PC-9 (cell line): ENCODE results near the gene CSK. TPM values are rescaled to one million over a fixed set of nuclear protein-coding genes. Genes with fewer than 3 reads are reported as not detected.

Source experiments
- BruUV-seq: library from RNA; stranded (reverse); fragments of 400-500 nt; replicated peaks from 2 replicates; lab custom pipeline; 2021; lab: Mats Ljungman, UMichigan
- CTCF ChIA-PET: fragments of 300-600 bp; sonication (Branson Sonifier 250); formaldehyde crosslinking; loops from one replicate; lab custom pipeline; 2022; ENCODE audit warnings: antibody characterized with exemption; lab: Charles Lee
- POLR2A ChIA-PET: fragments of 300-600 bp; sonication (Branson Sonifier 250); formaldehyde crosslinking; loops from one replicate; lab custom pipeline; 2022; ENCODE audit warnings: antibody characterized with exemption; ENCODE audit not compliant: unreplicated experiment; lab: Charles Lee
- DNase-seq, 2 experiments: peaks; one replicate each; pipeline versions ENCODE4 v3.0.0 to v3.0.0-alpha.2; 2015 to 2022; ENCODE audit warnings: mixed read lengths in 1 of 2
- H2AFZ ChIP-seq: fragments of 200-600 bp; sonication (generic); 2 replicates; pipeline ENCODE4 v1.8.1; 2017; ENCODE audit warnings: antibody characterized with exemption
- H3F3A ChIP-seq: fragments of 200-600 bp; sonication (generic); 2 replicates; pipeline ENCODE4 v1.8.1; 2017; ENCODE audit warnings: antibody characterized with exemption, mild to moderate bottlenecking, low read depth; ENCODE audit not compliant: insufficient read depth
- H3K27ac ChIP-seq: fragments of 200-600 bp; sonication (generic); 2 replicates; pipeline ENCODE4 v1.6.1; 2016; ENCODE audit warnings: mixed run types
- H3K27me3 ChIP-seq: fragments of 200-600 bp; sonication (generic); 2 replicates; pipeline ENCODE4 v1.6.1; 2016; ENCODE audit warnings: low read depth, mixed run types; ENCODE audit not compliant: insufficient read depth
- H3K36me3 ChIP-seq: fragments of 200-600 bp; sonication (generic); 2 replicates; pipeline ENCODE4 v1.6.1; 2016; ENCODE audit warnings: low read depth, mixed run types
- H3K4me1 ChIP-seq: fragments of 200-600 bp; sonication (generic); replicated peaks from 2 replicates; pipeline ENCODE4 v1.6.1; 2016; ENCODE audit warnings: mixed run types; ENCODE audit not compliant: insufficient read depth
- H3K4me2 ChIP-seq: fragments of 200-600 bp; sonication (generic); 2 replicates; pipeline ENCODE4 v1.6.1; 2017; ENCODE audit warnings: mixed run types
- H3K4me3 ChIP-seq: fragments of 200-600 bp; sonication (generic); 2 replicates; pipeline ENCODE4 v1.6.1; 2016; ENCODE audit warnings: mixed run types
- H3K79me2 ChIP-seq: fragments of 200-600 bp; sonication (generic); 2 replicates; pipeline ENCODE4 v1.6.1; 2017; ENCODE audit warnings: low read depth, mixed run types
- H3K9me2 ChIP-seq: fragments of 200-600 bp; sonication (generic); 2 replicates; pipeline ENCODE4 v1.8.1; 2017; ENCODE audit warnings: mild to moderate bottlenecking; ENCODE audit not compliant: insufficient read depth
- H3K9me3 ChIP-seq: fragments of 200-600 bp; sonication (generic); 2 replicates; pipeline ENCODE4 v1.8.1; 2016; ENCODE audit warnings: low read depth; ENCODE audit not compliant: insufficient read depth
- H4K20me1 ChIP-seq: fragments of 200-600 bp; sonication (generic); 2 replicates; pipeline ENCODE4 v1.8.1; 2017; ENCODE audit not compliant: insufficient read depth
- EZH2 ChIP-seq: fragments of 200-600 bp; sonication (generic); IDR thresholded peaks from 2 replicates; pipeline ENCODE4 v1.8.0; 2017; ENCODE audit warnings: antibody characterized with exemption, low read depth
- intact Hi-C: fragments of 100-400 bp; cut with micrococcal nuclease; formaldehyde crosslinking; loops from one replicate; pipeline ENCODE4 v1.10.0; 2022; ENCODE audit not compliant: unreplicated experiment
- total RNA-seq: library from RNA; stranded (reverse); gene quantifications from 2 replicates; pipeline ENCODE4 v1.2.3, GENCODE V29; 2021
- TF ChIP-seq, protein P1 (sequence below): fragments of 200-600 bp; sonication (generic); conservative IDR thresholded peaks from 2 replicates; pipeline ENCODE4 v1.6.1; 2017; ENCODE audit warnings: mixed run types, antibody characterized with exemption, mild to moderate bottlenecking, moderate library complexity

Gene CSK
- total RNA-seq, 1 experiment from 2014 or later, result 78.3 TPM

DNA sequence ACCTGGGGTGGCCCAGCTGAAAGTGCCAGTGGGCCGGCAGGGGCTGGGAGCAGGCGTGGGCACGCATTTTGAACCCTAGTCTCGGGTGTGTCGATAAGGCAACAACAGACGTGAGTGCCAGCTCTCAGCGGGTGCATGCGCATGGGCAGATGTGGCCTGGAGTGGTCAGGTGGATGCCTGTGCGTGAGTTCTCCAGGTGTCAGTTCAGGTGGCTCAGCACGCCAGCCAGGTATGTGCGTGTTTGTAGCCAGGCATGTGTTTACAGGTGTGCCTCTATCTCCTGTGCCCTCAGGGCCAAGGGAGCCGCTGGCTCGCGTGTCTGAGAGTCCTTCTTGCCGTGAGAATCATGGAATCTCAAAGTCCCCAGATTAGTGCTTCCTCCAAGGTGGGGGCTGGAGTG lies 18.5 kb upstream of the CSK start:
- CTCF ChIA-PET, result no interaction called here
- Histone ChIP-seq H3K27ac (no peak overlapping the region), H3K4me1 (no peaks in the 10 kb centered on the region), H2AFZ (no peak overlapping the region), H3K4me3 (no peak overlapping the region), H3K27me3 (no peaks in the 10 kb centered on the region), H3K9me2 (no peaks in the 10 kb centered on the region), H4K20me1 (no peaks in the 10 kb centered on the region), H3K79me2 (no peaks in the 10 kb centered on the region), H3K4me2 (no peak overlapping the region), H3K36me3 (no peaks in the 10 kb centered on the region), H3K9me3 (no peaks in the 10 kb centered on the region), H3F3A (no peaks in the 10 kb centered on the region)
- BruUV-seq, result no TSS peak
- TF ChIP-seq EZH2, result no peak
- TF ChIP-seq, protein P1, sequence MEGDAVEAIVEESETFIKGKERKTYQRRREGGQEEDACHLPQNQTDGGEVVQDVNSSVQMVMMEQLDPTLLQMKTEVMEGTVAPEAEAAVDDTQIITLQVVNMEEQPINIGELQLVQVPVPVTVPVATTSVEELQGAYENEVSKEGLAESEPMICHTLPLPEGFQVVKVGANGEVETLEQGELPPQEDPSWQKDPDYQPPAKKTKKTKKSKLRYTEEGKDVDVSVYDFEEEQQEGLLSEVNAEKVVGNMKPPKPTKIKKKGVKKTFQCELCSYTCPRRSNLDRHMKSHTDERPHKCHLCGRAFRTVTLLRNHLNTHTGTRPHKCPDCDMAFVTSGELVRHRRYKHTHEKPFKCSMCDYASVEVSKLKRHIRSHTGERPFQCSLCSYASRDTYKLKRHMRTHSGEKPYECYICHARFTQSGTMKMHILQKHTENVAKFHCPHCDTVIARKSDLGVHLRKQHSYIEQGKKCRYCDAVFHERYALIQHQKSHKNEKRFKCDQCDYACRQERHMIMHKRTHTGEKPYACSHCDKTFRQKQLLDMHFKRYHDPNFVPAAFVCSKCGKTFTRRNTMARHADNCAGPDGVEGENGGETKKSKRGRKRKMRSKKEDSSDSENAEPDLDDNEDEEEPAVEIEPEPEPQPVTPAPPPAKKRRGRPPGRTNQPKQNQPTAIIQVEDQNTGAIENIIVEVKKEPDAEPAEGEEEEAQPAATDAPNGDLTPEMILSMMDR, result no peak
- no peak for DNase-seq
- POLR2A ChIA-PET, result no interaction called here
- intact Hi-C loops, result no loop called here

DNA sequence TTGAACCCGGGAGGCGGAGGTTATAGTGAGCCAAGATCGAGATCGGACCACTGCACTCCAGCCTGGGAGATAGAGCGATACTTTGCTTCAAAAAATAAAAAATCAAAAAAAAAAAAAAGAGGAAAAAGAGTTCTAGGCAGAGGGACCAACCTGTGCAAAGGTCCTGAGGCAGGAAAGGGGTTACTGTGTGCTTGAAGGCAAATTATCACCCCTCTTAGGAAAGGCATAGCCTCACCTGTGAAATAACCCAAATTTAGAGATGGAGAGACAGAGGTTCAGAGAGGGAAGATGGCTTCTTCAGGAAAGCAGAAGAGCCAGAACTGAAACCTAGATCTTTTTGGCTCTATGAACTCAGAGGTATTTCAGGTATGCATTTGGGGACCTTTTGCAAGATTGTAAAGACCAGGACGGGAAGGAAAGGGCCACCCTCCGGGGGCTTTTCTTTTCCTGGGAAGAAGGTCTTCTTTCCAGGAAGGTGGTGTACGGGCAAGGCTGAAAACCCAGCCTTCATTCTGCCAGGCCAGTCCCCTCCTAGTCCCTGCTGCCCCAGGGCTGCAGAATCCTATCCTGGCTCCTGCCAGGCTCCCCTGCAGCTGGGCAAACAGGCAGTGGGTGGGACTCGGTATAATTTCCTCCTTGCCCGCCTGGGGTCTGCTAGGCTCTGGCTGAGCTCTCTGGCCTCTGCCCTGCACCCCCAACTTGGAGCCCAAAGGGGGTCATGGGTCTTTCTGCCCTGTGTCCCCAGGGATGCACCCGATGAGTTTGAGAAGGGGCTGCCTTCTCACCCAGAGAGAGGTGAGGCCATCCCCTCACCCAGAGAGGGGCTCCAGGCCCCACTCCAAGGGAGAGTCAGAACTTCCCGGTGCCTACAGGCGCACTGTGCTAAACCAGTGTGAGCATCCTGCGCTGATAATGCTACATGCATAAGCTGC lies 14.4 kb upstream of the CSK start:
- H3K27me3 ChIP-seq, result no peaks in the 10 kb centered on the region
- no peaks in the 10 kb centered on the region for H3F3A ChIP-seq
- ChIA-PET POLR2A (interaction anchor here (0.6 kb wide), 1 partner anchor 133 kb away, joined by 4 read pairs; no protein-coding TSS in a partner anchor), CTCF (interaction anchor here (0.6 to 2.1 kb wide), 3 partner anchors 125 to 221 kb away, joined by 3 to 28 read pairs (median 3); no protein-coding TSS in a partner anchor)
- no peak overlapping the region for H3K4me3 ChIP-seq
- BruUV-seq, result no TSS peak
- H2AFZ ChIP-seq, result no peak overlapping the region
- H3K9me3 ChIP-seq, result no peaks in the 10 kb centered on the region
- H4K20me1 ChIP-seq, result no peaks in the 10 kb centered on the region
- no peaks in the 10 kb centered on the region for H3K4me1 ChIP-seq
- H3K4me2 ChIP-seq, result no peak overlapping the region
- H3K27ac ChIP-seq, result no peak overlapping the region
- H3K36me3 ChIP-seq, result no peaks in the 10 kb centered on the region
- H3K79me2 ChIP-seq, result no peaks in the 10 kb centered on the region
- no peak for DNase-seq
- no peaks in the 10 kb centered on the region for H3K9me2 ChIP-seq
- intact Hi-C loops, result no loop called here
- TF ChIP-seq, protein P1, result no peak
- TF ChIP-seq EZH2, result no peak

DNA sequence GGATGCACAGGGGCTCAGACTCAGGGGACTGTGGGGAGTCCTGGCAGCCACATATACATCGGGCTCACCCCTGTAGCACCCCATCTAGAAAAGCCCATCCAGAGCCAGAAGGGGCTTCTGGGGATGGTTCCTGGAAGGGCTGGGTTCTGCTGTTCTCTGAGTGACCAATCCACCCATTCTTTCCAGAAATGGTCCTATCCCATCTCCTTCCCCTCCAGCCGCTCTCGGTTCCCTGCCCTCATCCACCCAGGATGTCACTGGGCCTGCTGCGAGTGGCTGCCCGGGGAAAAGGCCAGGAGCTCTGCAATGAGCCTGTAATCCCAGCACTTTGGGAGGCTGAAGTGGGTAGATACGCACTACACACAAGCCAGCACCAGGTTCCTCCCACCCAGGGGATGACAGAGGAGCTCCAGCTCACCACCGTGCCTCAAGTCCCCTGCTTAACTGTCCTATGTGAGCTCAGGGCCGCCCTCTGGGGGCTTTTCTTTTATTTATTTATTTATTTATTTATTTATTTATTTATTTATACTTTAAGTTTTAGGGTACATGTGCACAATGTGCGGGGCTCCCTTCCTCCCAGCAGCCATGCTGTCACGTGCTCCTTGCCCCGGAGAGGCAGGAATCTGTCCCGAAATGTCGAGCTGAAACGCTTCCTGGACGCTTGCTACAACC lies 13.6 kb upstream of the CSK start:
- no peaks in the 10 kb centered on the region for H3K9me2 ChIP-seq
- TF ChIP-seq, protein P1, result no peak
- TF ChIP-seq EZH2, result no peak
- no peak for DNase-seq
- H3K4me3 ChIP-seq, result no peak overlapping the region
- H3K36me3 ChIP-seq, result no peaks in the 10 kb centered on the region
- no peaks in the 10 kb centered on the region for H3F3A ChIP-seq
- BruUV-seq, result no TSS peak
- no peaks in the 10 kb centered on the region for H3K9me3 ChIP-seq
- H3K4me1 ChIP-seq, result peaks cover 2% of the 10 kb centered on the region; the same call in 1 of the 2 replicates
- H3K27ac ChIP-seq, result no peak overlapping the region
- intact Hi-C loops, result no loop called here
- no peaks in the 10 kb centered on the region for H4K20me1 ChIP-seq
- ChIA-PET POLR2A (interaction anchor here (0.6 to 0.7 kb wide), 2 partner anchors 133 to 893 kb away, joined by 4 to 11 read pairs; no protein-coding TSS in a partner anchor), CTCF (interaction anchor here (0.6 to 2.1 kb wide), 7 partner anchors 10 to 379 kb away, joined by 3 to 28 read pairs (median 3); no protein-coding TSS in a partner anchor)
- H3K4me2 ChIP-seq, result no peak overlapping the region
- H2AFZ ChIP-seq, result no peak overlapping the region
- no peaks in the 10 kb centered on the region for H3K27me3 ChIP-seq
- H3K79me2 ChIP-seq, result no peaks in the 10 kb centered on the region
